ENCODE measurements around the gene FLCN. TPM values are rescaled to one million over a fixed set of nuclear protein-coding genes. Genes with fewer than 3 reads are reported as not detected.

The FLCN gene
- polyA plus RNA-seq, 2 of the 4 experiments (the other 2 are of a cell fraction), result 14.2 to 25.1 TPM

DNA sequence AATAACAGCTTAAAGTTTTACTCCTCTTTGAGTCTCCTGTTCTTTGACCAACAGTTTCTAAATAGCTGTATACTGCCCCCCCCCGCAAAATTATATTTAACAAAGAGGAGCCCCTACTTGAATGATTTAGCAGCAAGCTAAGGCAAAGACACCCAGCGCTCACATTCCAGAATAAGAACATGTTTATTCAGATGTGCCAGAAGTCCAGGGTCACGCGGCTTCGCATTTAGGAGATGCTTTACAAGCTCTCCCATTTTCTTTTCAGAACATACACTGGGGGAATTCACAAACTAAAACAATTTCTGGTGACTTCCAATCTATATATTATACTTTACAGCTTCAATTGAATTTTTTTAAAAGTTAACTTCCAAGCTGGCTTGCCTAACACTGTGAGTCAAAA is 36.1 kb downstream of the FLCN start (continued):
- TF ChIP-seq MAZ (IDR thresholded peaks at IDR 0.05; ENCODE audit: borderline replicate concordance, low read depth, low read length) (no peak), JUN (IDR thresholded peaks at IDR 0.05) (no peak), GATA3 (IDR thresholded peaks at IDR 0.05; ENCODE audit: borderline replicate concordance) (no peak), EP300 (IDR thresholded peaks at IDR 0.05) (no peak)

DNA sequence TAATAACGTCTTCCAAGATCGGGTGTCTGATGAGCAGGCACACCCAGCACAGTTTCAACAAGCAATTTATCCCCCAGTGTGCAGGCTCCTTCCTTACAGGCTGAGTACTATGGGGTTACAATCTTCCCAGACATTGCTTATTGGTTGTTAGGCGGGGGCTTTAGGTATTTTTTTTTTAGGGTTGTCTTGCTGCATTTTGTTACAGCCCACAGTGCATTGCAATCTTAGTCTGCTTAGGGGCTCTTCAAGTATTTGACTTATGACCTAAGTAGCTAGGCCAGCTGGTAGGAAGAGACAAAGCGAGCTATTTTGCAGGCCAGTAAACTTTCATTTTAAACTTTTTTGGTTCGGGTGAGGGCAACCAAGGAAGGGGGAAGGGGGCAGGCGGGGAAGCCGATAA is 36.7 kb downstream of the FLCN start:
- Histone ChIP-seq H3K4me1 (peaks cover 14% of the 10 kb centered on the region), H3K27ac (no peak overlapping the region), H3K9me3 (no peaks in the 10 kb centered on the region), H3K4me2 (no peak overlapping the region), H3K4me3 (no peak overlapping the region)
- TF ChIP-seq, protein P1, sequence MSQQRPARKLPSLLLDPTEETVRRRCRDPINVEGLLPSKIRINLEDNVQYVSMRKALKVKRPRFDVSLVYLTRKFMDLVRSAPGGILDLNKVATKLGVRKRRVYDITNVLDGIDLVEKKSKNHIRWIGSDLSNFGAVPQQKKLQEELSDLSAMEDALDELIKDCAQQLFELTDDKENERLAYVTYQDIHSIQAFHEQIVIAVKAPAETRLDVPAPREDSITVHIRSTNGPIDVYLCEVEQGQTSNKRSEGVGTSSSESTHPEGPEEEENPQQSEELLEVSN (IDR thresholded peaks at IDR 0.05; ENCODE audit: borderline replicate concordance, low read depth), result no peak
- no peak for TF ChIP-seq RFX5 (IDR thresholded peaks at IDR 0.05)
- TF ChIP-seq RCOR1 (IDR thresholded peaks at IDR 0.05; ENCODE audit: low read depth, low read length), result no peak
- no peak for TF ChIP-seq FOSB (CRISPR knock-in tag; IDR thresholded peaks at IDR 0.05)
- TF ChIP-seq HOXB5 (CRISPR knock-in tag; IDR thresholded peaks at IDR 0.05), result no peak
- TF ChIP-seq HOXA7 (CRISPR knock-in tag; IDR thresholded peaks at IDR 0.05), result no peak
- no peak for TF ChIP-seq ZNF302 (CRISPR knock-in tag; IDR thresholded peaks at IDR 0.05)
- TF ChIP-seq TP53 (CRISPR knock-in tag; IDR thresholded peaks at IDR 0.05), result no peak
- no peak for TF ChIP-seq ZC3H11A (IDR thresholded peaks at IDR 0.05)
- TF ChIP-seq CTCF (IDR thresholded peaks at IDR 0.05), result no peak
- TF ChIP-seq KDM5A (IDR thresholded peaks at IDR 0.05), result no peak
- no peak for TF ChIP-seq MAFK (IDR thresholded peaks at IDR 0.05; ENCODE audit: partially characterized antibody)
- no peak for TF ChIP-seq NFE2L2 (conservative IDR thresholded peaks at IDR 0.05; ENCODE audit: low read length)
- no peak for TF ChIP-seq JUN (IDR thresholded peaks at IDR 0.05)
- no peak for TF ChIP-seq CBX2 (IDR thresholded peaks at IDR 0.05; ENCODE audit: borderline replicate concordance, low read depth)
- no peak for TF ChIP-seq HMGXB4 (CRISPR knock-in tag; IDR thresholded peaks at IDR 0.05; ENCODE audit: borderline replicate concordance)
- TF ChIP-seq, protein P2, sequence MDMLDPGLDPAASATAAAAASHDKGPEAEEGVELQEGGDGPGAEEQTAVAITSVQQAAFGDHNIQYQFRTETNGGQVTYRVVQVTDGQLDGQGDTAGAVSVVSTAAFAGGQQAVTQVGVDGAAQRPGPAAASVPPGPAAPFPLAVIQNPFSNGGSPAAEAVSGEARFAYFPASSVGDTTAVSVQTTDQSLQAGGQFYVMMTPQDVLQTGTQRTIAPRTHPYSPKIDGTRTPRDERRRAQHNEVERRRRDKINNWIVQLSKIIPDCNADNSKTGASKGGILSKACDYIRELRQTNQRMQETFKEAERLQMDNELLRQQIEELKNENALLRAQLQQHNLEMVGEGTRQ (IDR thresholded peaks at IDR 0.05), result no peak
- POLR2A ChIA-PET, result no interaction called here
- no peak for FAIRE-seq
- no peak for ATAC-seq
- no peak for DNase-seq (ENCODE audit: low read depth in 1 of 2, low spot score in 1 of 2)
- 97% methylated on average over 7 of the region's 7 CpGs for WGBS (ENCODE audit: missing lambda C conversion rate)
- CTCF ChIA-PET, result interaction anchor here (1.3 to 3.0 kb wide), 6 partner anchors 8 to 203 kb away, joined by 3 to 9 read pairs (median 6); no protein-coding TSS in a partner anchor

- Histone ChIP-seq H3K27ac (no peak overlapping the region), H3K4me3 (no peak overlapping the region), H3K4me1 (no peaks in the 10 kb centered on the region), H3K9me3 (no peaks in the 10 kb centered on the region), H3K4me2 (no peak overlapping the region)
- 100% methylated on average over 1 of the region's 1 CpG for WGBS (ENCODE audit: missing lambda C conversion rate)
- ChIA-PET CTCF (interaction anchor here (1.2 to 3.0 kb wide), 3 partner anchors 8 to 57 kb away, joined by 4 to 9 read pairs (median 8); no protein-coding TSS in a partner anchor), POLR2A (no interaction called here)
- FAIRE-seq, result peak; percentile 13
- no peak for DNase-seq (ENCODE audit: low read depth in 1 of 2, low spot score in 1 of 2)
- peak; percentile 32 to 44; a peak in 3 of 6 replicates for ATAC-seq
- TF ChIP-seq KDM1A (IDR thresholded peaks at IDR 0.05; ENCODE audit: low read depth) (no peak), CHD2 (IDR thresholded peaks at IDR 0.05; ENCODE audit: low read length, partially characterized antibody) (no peak), ZC3H11A (IDR thresholded peaks at IDR 0.05) (no peak), MYC (IDR thresholded peaks at IDR 0.05; ENCODE audit: borderline replicate concordance, low read length) (no peak), HEYL (CRISPR knock-in tag; IDR thresholded peaks at IDR 0.05) (no peak)
- TF ChIP-seq, protein P3, sequence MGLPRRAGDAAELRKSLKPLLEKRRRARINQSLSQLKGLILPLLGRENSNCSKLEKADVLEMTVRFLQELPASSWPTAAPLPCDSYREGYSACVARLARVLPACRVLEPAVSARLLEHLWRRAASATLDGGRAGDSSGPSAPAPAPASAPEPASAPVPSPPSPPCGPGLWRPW (IDR thresholded peaks at IDR 0.05), result no peak
Measured at GRCh38 chr17:17198281-17198680, 38.7 kb downstream of the FLCN start.

Data from A549 (cell line).